ENCODE results near the gene STX3. TPM values are rescaled to one million over a fixed set of nuclear protein-coding genes. Genes with fewer than 3 reads are reported as not detected.
"Not testable (repeated sequence)": the region's sequence is repeated elsewhere in the genome, so short reads cannot be mapped to it uniquely, and the experiment has no call there.

The STX3 gene
- polyA plus RNA-seq, 2 of the 4 experiments (the other 2 are of a cell fraction): 15.2 to 15.4 TPM

DNA sequence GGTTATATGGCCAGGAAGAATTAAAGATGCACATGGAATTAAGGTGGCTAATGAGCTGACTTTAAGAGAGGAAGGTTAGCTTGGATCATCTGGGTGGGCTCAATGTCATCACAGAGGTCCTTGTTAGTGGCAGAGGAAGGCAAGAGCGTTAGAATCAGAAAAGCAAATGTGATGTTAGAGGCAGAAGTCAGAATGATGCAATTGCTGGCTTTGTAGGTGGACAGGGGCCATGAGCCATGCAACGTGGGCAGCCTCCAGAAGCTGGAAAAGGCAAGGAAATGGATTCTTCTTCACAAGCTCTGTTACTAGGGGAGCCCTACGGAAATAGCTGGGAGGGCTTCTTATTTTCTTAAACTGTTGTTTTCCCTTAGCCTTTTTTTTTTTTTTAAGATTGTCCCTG is 92.5 kb downstream of the STX3 start:
- ATAC-seq (no peak), FAIRE-seq (no peak), DNase-seq (ENCODE audit: low read depth in 1 of 2, low spot score in 1 of 2) (no peak)
- TF ChIP-seq HDAC2 (IDR thresholded peaks at IDR 0.05) (no peak), KDM5A (IDR thresholded peaks at IDR 0.05) (no peak), ESRRA (IDR thresholded peaks at IDR 0.05; ENCODE audit: borderline replicate concordance, low read length) (no peak), GATA3 (IDR thresholded peaks at IDR 0.05; ENCODE audit: borderline replicate concordance) (no peak), RNF2 (IDR thresholded peaks at IDR 0.05; ENCODE audit: borderline replicate concordance, low read depth) (no peak), KDM1A (IDR thresholded peaks at IDR 0.05; ENCODE audit: low read depth) (no peak), MAFK (IDR thresholded peaks at IDR 0.05; ENCODE audit: partially characterized antibody) (no peak)
- TF ChIP-seq, protein P1, sequence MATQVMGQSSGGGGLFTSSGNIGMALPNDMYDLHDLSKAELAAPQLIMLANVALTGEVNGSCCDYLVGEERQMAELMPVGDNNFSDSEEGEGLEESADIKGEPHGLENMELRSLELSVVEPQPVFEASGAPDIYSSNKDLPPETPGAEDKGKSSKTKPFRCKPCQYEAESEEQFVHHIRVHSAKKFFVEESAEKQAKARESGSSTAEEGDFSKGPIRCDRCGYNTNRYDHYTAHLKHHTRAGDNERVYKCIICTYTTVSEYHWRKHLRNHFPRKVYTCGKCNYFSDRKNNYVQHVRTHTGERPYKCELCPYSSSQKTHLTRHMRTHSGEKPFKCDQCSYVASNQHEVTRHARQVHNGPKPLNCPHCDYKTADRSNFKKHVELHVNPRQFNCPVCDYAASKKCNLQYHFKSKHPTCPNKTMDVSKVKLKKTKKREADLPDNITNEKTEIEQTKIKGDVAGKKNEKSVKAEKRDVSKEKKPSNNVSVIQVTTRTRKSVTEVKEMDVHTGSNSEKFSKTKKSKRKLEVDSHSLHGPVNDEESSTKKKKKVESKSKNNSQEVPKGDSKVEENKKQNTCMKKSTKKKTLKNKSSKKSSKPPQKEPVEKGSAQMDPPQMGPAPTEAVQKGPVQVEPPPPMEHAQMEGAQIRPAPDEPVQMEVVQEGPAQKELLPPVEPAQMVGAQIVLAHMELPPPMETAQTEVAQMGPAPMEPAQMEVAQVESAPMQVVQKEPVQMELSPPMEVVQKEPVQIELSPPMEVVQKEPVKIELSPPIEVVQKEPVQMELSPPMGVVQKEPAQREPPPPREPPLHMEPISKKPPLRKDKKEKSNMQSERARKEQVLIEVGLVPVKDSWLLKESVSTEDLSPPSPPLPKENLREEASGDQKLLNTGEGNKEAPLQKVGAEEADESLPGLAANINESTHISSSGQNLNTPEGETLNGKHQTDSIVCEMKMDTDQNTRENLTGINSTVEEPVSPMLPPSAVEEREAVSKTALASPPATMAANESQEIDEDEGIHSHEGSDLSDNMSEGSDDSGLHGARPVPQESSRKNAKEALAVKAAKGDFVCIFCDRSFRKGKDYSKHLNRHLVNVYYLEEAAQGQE (IDR thresholded peaks at IDR 0.05): no peak
- CTCF ChIA-PET: no interaction called here
- Histone ChIP-seq H3K4me1 (peaks cover 6% of the 10 kb centered on the region; the same call in 1 of the 3 replicates), H3K27ac (no peak overlapping the region), H3K4me2 (no peak overlapping the region), H3K9me3 (no peaks in the 10 kb centered on the region), H3K4me3 (no peak overlapping the region)
- WGBS (ENCODE audit: missing lambda C conversion rate): 60% methylated on average over 3 of the region's 3 CpGs
- POLR2A ChIA-PET: no interaction called here

DNA sequence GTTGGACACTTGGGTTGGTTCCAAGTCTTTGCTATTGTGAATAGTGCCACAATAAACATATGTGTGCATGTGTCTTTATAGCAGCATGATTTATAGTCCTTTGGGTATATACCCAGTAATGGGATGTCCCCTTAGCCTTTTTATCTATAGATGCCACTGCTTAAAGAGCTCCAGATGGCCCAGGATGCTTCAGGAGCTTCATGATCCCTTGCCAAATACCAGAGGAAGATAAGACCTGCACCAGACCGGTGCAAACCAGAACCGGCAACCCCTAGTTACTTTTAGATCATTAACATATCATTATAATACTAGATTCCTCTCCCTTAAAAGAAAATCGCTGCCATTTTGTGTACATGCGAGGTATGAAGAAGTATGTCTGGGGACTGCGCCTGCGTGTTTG is 93.3 kb downstream of the STX3 start:
- H3K4me3 ChIP-seq; H3K9me3 ChIP-seq; POLR2A ChIA-PET; H3K4me2 ChIP-seq; H3K4me1 ChIP-seq; DNase-seq (ENCODE audit: low read depth in 1 of 2, low spot score in 1 of 2); FAIRE-seq; CTCF ChIA-PET; H3K27ac ChIP-seq; ATAC-seq: not testable (repeated sequence)
- 67% methylated on average over 6 of the region's 6 CpGs for WGBS (ENCODE audit: missing lambda C conversion rate)

DNA sequence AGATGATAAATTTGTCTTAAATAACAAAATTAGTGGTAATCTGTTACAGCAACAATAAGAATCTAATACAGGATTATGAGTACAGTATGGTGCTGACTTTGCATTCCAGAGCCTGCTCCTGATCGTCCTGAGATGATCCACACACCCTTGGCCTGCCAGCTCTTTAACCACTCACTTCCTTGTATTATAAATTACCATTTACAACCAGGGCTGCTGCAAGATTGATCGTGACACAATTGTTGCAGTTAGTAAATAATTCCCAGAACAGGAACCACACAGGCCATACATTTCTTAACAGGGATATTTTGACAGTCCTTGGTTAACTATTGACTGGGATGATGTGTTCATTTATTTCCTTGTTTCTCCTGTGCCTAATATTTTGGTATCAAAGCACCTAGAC is 94.0 kb downstream of the STX3 start:
- DNase-seq (ENCODE audit: low read depth in 1 of 2, low spot score in 1 of 2): peak in 1 of 2 experiments; percentile 44
- ChIA-PET POLR2A (no interaction called here), CTCF (no interaction called here)
- H3K4me3 ChIP-seq: no peak overlapping the region
- no peak overlapping the region for H3K27ac ChIP-seq
- FAIRE-seq: no peak
- H3K4me1 ChIP-seq: peaks cover 6% of the 10 kb centered on the region; the same call in 1 of the 3 replicates
- TF ChIP-seq MAFK (IDR thresholded peaks at IDR 0.05; ENCODE audit: partially characterized antibody) (peak; percentile 65), ZFP36 (IDR thresholded peaks at IDR 0.05; ENCODE audit: borderline replicate concordance, partially characterized antibody) (no peak)
- H3K4me2 ChIP-seq: no peak overlapping the region; the same call in 2 of the 3 replicates
- WGBS (ENCODE audit: missing lambda C conversion rate): 6% methylated on average over 2 of the region's 2 CpGs
- peak; percentile 54 to 56; a peak in 3 of 6 replicates for ATAC-seq
- no peaks in the 10 kb centered on the region for H3K9me3 ChIP-seq

DNA sequence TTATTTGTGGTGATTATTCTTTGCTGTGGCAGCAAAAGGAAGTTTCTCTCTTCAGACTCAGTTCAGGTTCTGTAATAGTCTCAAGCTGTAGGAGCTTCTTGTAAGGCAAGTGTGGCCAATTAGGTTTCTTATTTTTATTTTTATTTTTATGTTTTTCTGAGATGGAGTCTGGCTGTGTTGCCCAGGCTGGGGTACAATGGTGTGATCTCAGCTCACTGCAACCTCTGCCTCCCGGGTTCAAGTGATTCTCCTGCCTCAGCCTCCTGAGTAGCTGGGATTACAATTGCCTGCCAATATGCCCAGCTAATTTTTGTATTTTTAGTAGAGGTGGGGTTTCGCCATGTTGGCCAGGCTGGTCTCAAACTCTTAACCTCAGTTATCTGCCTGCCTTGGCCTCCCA is 94.4 kb downstream of the STX3 start:
- H3K4me1 ChIP-seq; DNase-seq (ENCODE audit: low read depth in 1 of 2, low spot score in 1 of 2); CTCF ChIA-PET; FAIRE-seq; H3K4me2 ChIP-seq; ATAC-seq; H3K27ac ChIP-seq; H3K4me3 ChIP-seq; H3K9me3 ChIP-seq; POLR2A ChIA-PET: not testable (repeated sequence)
- WGBS (ENCODE audit: missing lambda C conversion rate): 52% methylated on average over 2 of the region's 2 CpGs

DNA sequence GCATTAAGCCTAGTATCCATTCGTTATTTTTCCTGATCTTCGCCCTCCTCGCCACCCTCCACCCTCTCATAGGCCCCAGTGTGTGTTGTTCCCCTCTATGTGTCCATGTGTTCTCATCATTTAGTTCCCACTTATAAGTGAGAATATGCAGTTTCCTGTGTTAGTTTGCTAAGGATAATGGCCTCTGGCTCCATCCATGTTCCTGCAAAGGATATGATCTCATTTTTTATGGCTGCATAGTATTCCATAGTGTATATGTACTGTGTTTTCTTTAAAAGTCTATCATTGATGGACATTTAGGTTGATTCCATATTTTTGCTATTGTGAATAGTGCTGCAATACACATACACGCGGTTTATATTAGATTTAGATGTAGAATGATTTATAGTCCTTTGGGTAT is 96.2 kb downstream of the STX3 start:
- H3K4me1 ChIP-seq; POLR2A ChIA-PET; H3K4me3 ChIP-seq; CTCF ChIA-PET; ATAC-seq; DNase-seq (ENCODE audit: low read depth in 1 of 2, low spot score in 1 of 2); H3K4me2 ChIP-seq; H3K9me3 ChIP-seq; FAIRE-seq; H3K27ac ChIP-seq: not testable (repeated sequence)
- 72% methylated on average over 5 of the region's 5 CpGs for WGBS (ENCODE audit: missing lambda C conversion rate)

DNA sequence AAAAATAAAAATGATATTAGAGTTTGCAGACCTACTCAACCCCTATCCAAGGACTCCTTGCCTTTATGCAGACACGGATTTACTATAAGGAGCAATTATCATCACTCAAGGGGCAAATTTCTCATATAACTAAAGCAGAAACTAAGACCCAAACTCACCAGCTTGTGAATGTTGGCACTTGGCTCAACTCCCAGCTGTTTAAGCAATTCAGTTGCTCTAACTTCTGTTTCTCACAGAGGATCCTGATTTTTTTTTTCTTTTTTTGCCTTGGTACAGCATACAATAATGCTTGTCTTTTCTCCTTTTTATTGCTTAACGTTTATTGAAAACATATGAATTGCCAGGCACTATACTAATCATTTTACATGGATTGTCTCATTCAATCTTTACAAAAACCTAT is 99.7 kb downstream of the STX3 start:
- Histone ChIP-seq H3K4me1 (peaks cover 10% of the 10 kb centered on the region; the same call in 2 of the 3 replicates), H3K27ac (no peak overlapping the region), H3K9me3 (no peaks in the 10 kb centered on the region), H3K4me3 (no peak overlapping the region), H3K4me2 (no peak overlapping the region)
- WGBS (ENCODE audit: missing lambda C conversion rate): 7% methylated on average over 2 of the region's 2 CpGs
- DNase-seq (ENCODE audit: low read depth in 1 of 2, low spot score in 1 of 2): no peak
- FAIRE-seq: no peak
- CTCF ChIA-PET: no interaction called here
- no peak for TF ChIP-seq FOXS1 (CRISPR knock-in tag; IDR thresholded peaks at IDR 0.05)
- no peak for TF ChIP-seq TFCP2L1 (CRISPR knock-in tag; IDR thresholded peaks at IDR 0.05)
- TF ChIP-seq, protein P2, sequence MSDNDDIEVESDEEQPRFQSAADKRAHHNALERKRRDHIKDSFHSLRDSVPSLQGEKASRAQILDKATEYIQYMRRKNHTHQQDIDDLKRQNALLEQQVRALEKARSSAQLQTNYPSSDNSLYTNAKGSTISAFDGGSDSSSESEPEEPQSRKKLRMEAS (IDR thresholded peaks at IDR 0.05): no peak
- TF ChIP-seq CEBPB (IDR thresholded peaks at IDR 0.05): no peak
- no peak for TF ChIP-seq NFE2L2 (conservative IDR thresholded peaks at IDR 0.05; ENCODE audit: low read length)
- no peak for TF ChIP-seq RNF2 (IDR thresholded peaks at IDR 0.05; ENCODE audit: borderline replicate concordance, low read depth)
- no peak for TF ChIP-seq MYC (IDR thresholded peaks at IDR 0.05; ENCODE audit: borderline replicate concordance, low read length)
- TF ChIP-seq HEYL (CRISPR knock-in tag; IDR thresholded peaks at IDR 0.05): no peak
- TF ChIP-seq HOXB13 (CRISPR knock-in tag; IDR thresholded peaks at IDR 0.05; ENCODE audit: low read depth): no peak
- no peak for TF ChIP-seq RCOR1 (IDR thresholded peaks at IDR 0.05; ENCODE audit: low read depth, low read length)
- TF ChIP-seq, protein P3, sequence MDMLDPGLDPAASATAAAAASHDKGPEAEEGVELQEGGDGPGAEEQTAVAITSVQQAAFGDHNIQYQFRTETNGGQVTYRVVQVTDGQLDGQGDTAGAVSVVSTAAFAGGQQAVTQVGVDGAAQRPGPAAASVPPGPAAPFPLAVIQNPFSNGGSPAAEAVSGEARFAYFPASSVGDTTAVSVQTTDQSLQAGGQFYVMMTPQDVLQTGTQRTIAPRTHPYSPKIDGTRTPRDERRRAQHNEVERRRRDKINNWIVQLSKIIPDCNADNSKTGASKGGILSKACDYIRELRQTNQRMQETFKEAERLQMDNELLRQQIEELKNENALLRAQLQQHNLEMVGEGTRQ (IDR thresholded peaks at IDR 0.05): no peak
- POLR2A ChIA-PET: no interaction called here
- no peak for ATAC-seq

All from A549 (cell line).